Fibroblast of skin of abdomen (primary cell): ENCODE data around the gene OR2B2.

Experiments used
- DNase-seq: peaks from one replicate; pipeline ENCODE4 v3.0.0-alpha.2; 2013

The OR2B2 gene

GRCh38 chr6:27893059-27893835, 18.9 kb downstream of the OR2B2 start:
- DNase-seq = peak; percentile 98

DNA sequence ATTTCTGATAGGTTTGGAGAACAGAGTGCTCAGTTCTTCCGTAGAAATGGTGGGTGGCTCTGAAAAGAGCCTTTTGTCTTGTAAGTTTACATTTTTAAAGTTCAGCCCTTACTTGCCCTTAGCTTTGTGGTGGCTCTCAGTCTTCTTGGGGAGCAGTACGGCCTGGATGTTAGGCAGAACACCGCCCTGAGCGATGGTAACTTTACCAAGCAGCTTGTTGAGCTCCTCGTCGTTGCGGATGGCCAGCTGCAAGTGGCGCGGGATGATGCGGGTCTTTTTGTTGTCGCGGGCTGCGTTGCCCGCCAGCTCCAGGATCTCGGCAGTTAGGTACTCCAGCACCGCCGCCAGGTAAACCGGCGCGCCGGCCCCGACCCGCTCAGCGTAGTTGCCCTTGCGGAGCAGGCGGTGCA, 19.5 kb downstream of the OR2B2 start:
- no peak for DNase-seq

GRCh38 chr6:27891320-27891875, 20.8 kb downstream of the OR2B2 start:
- DNase-seq = no peak

- peak; percentile 95 for DNase-seq
These were observed 21.5 kb downstream of the OR2B2 start for GRCh38 chr6:27890445-27891319.

DNA sequence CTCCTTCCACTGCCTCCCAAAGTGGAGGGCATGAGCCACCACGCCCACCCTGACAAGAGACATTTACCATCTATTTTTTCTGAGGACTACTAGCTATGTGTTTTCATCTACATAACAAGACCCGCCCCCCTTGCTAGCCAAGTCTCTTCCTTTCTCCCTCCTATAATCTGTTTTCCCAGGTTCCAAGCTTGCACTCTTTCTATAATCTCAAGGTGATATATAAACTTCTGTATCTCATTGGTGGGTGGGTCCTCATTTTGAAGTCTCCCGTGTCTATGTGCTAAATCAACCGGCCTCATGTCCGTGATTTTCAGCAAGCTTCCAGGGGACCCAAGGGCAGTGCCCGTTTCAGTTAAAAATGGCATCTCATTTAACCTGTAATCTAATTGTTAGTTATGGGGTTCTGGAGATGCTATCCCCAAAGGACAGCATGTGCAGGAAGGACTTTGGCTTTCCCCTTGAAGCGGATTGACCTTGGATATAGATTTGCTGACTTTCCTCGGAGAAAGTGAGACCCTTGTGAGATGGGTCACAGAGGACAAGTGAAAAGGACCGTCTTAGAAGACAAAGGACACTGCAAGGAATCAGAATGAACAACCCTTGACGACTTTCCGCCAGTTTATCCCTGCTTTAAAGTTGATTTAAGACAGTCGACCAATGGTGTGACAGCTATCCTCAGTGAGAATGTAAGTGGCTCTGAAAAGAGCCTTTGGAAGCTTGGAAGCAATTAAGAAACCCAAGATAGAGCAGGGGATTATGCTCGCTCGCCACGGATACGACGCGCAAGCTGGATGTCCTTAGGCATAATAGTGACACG, 22.4 kb downstream of the OR2B2 start:
- no peak for DNase-seq

GRCh38 chr6:27889275-27889627, 22.9 kb downstream of the OR2B2 start:
- DNase-seq = no peak

DNA sequence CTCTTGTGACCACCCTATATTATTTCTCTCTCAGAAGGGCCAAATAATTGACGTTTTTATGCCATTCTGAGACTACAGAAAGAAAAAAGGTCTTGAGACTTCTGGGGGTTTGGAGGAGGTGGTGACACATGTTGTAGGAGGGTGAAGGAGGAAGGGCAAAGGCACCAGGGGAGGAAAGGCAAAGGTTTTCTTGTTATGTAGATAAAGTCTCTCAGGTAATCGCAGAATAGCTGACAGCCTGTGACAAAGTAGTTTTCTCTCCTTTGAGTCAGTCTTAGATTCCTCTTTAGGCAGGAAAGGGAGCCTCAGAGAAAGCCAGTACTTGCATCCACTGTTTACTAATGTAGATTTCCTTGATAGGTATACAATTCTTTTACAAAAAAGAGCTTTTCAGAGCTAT, 23.6 kb downstream of the OR2B2 start:
- DNase-seq = no peak

- DNase-seq = no peak
These were observed 26.1 kb downstream of the OR2B2 start for GRCh38 chr6:27886073-27886472.

DNA sequence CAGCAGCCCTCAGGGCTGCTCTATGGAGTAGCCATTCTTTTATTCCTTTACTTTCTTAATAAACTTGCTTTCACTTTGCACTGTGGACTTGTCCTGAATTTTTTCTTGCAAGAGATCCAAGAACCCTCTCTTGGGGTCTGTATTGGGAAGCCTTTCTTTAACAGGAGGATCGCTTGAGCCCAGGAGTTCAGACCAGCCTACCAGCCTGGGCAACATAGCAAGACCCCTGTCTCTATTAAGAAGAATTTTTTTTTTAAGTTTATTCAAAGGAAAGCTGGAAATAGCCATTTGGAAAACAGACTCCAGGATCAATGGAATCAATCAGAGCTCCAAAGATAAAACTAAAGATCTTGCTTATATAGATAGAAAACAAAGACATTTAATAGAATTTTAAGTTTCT, 29.1 kb downstream of the OR2B2 start:
- no peak for DNase-seq

DNA sequence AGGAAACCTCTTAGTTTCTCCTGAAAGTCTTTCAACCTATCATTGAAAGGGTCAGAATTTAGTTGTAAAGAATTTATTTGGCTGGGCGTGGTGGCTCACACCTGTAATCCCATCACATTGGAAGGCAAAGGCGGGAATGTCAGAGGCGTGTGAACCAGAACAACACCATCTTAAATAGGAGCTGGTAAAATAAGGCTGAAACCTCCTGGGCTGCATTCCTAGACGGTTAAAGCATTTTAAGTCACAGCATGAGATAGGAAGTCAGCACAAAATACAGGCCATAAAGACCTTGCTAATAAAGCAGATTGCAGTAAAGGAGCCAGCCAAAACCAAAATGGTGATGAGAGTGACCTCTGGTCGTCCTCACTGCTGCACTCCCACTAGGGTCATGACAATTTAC, 29.6 kb downstream of the OR2B2 start:
- no peak for DNase-seq

GRCh38 chr6:27879837-27880236, 32.4 kb downstream of the OR2B2 start:
- no peak for DNase-seq

DNA sequence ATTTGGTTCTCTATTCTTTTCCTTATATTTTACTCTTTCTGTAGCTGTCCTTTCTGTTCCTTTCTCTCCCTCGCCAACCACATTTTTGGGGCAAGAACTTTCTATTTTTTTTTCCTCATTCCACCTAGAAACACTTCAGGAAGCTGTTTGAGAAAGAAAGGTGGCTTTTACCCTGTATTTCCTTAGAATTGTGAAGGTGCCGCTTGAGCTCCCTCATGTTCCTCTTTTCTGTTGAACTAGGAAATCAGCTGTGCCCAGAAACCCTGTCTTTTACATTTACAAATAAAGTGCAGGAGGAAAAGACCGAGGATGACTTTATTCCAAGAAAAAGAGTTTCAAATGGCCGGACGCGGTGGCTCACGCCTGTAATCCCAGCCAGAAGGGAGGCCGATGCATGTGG, 38.2 kb downstream of the OR2B2 start:
- no peak for DNase-seq

GRCh38 chr6:27873021-27873940, 38.9 kb downstream of the OR2B2 start:
- DNase-seq = peak; percentile 92

- no peak for DNase-seq
These were observed 39.6 kb downstream of the OR2B2 start for GRCh38 chr6:27872642-27873020.

DNA sequence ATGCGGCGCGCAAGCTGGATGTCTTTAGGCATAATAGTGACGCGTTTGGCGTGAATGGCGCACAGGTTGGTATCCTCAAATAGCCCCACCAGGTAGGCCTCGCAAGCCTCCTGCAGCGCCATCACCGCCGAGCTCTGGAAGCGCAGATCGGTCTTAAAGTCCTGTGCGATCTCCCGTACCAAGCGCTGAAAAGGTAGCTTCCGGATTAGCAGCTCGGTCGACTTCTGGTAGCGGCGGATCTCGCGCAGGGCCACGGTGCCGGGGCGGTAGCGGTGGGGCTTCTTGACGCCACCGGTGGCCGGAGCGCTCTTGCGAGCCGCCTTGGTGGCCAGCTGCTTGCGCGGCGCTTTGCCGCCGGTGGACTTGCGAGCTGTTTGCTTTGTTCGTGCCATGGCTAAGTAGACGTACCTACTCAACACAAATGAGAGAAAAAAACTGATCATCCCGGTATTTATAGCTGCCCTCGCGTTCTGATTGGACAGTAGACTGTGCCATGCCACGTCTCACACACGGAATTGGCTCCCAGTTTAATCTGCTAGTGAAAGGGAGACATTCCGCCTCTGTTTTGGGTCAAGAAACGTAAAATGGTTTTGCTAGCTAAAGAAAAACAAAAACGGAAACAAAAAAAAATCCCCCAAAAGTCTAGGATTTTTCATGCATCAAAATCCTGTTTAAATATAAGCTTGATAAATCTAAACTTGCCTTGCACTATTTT, 40.1 kb downstream of the OR2B2 start:
- peak; percentile 97 for DNase-seq

DNA sequence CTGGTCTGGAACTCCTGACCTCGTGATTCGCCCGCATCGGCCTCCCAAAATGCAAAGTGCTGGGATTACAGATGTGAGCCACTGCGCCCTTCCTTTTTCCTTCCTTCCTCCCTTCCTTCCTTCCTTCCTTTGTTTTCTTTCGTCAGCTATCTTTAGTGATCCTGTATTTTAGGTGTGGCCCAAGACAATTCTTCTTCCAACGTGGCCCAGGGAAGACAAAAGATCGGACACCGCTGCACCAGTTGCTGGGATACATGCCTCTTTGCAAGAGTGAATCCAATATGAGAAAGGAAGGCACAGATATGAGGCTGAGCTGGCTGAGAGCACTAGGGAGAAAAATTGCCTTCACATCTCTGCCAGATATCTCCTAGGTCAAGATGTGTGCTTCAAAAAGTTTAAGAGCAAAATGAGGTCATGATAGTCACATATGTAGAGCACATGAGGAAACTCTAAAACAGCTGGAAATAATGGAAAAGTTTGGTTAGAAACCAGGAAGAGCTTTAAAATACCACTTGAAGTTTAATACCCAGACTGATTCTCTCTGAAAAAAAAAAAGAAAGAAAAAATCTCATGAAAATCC, 41.8 kb downstream of the OR2B2 start:
- no peak for DNase-seq

DNA sequence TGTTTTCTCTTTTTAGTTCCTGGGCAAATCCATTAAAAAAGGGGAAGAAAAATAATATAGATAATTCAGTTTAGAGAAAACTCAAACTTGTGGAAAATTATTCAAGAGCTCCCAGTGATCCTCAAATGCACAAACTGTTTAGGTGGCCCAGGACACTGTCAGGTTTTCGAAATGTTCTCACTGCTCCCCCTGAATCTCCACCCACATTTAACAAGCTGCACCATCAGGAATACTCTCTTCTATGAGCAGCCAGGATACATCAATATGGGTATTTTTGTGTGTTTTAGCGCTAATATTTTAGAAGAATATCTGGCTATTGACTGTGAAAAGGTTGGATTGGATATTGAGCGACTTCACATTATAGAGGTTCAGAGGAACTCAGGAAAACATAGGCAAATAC, 43.9 kb downstream of the OR2B2 start:
- no peak for DNase-seq

- DNase-seq = peak; percentile 16
These were observed 44.3 kb downstream of the OR2B2 start for GRCh38 chr6:27867945-27868300.

- DNase-seq = peak; percentile 84
These were observed 44.9 kb downstream of the OR2B2 start for GRCh38 chr6:27867051-27867944.
